GM12873 (cell line): ENCODE data around the gene S100A5.

ENCODE experiments used
- CTCF ChIP-seq: IDR thresholded peaks from 2 replicates; pipeline ENCODE4 v1.5.1; 2012; ENCODE audit warnings: low read depth, mild to moderate bottlenecking, moderate library complexity, low read length, control low read depth; ENCODE audit not compliant: insufficient read depth; ENCODE audit errors: missing control alignments

Gene S100A5

GRCh38 chr1:153493343-153493960 lies 47.3 kb downstream of the S100A5 start:
- no peak for TF ChIP-seq CTCF

- TF ChIP-seq CTCF = no peak
Measured at GRCh38 chr1:153490272-153491051, 50.3 kb downstream of the S100A5 start.

- TF ChIP-seq CTCF = no peak
Measured at GRCh38 chr1:153488731-153489130, 52.0 kb downstream of the S100A5 start.

GRCh38 chr1:153487707-153488106 lies 53.0 kb downstream of the S100A5 start:
- no peak for TF ChIP-seq CTCF
